Measurements from ENCODE around the gene CHD8. TPM values are rescaled to one million over a fixed set of nuclear protein-coding genes. Genes with fewer than 3 reads are reported as not detected.
A peak's percentile ranks its signal among the peaks of the same experiment; 100 is the strongest.

Gene CHD8
- total and polyA plus RNA-seq, 10 of the 15 experiments (the other 5 are each of a cell fraction or from before 2014, with no cell fraction given) = 20.2 to 79.5 (median 35.5) TPM

DNA sequence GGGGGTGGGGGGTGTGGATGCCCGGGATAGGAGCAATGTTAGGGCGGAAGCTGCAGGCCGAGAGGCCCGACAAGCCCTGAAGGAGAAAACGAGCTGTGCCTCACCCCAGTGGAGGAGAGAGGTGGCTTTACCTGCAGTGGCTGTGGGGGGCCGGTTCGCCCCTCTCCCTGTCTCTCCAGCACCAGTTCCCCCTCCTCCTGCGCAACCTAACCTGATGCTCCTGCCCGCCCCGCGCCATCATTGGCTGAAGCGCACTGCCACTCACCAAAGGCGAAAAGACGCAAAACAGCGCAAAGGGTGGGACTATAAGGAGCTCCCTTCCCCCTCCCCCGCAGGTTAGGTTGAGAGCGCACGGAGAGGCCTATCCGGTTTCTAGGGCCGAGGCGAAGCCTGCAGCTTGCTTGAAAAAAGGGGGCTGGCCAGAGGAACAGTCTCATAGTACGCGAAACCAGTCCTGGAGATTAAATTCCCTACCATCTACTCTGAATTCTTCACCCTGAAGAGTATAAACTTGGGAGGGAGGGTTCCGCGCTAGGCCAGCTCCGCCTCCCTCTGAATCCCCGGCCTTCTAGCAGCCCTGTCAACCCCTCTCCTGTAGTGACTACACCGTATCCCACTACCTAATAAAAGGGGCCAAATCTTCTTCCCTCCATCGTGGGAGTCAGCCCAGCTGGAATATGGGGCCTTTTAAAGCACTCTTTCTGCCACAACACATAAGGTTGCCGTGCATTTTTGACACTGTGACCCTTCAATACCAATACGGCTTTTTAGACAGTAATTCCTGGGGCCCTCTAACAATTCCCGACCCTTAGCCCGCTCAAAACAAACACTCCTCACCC is 18.6 kb downstream of the CHD8 start (continued):
- TF ChIP-seq MEF2B (IDR thresholded peaks at IDR 0.05; ENCODE audit: partially characterized antibody, poor library complexity, severe bottlenecking) (no peak), KLF5 (IDR thresholded peaks at IDR 0.05; ENCODE audit: partially characterized antibody) (peak; percentile 63), PML (IDR thresholded peaks at IDR 0.05; ENCODE audit: low read length) (peak; percentile 59; the same call in 1 of the 2 replicates), SMARCA5 (IDR thresholded peaks at IDR 0.05) (no peak), ASH2L (IDR thresholded peaks at IDR 0.05; ENCODE audit: borderline replicate concordance, low read depth) (no peak), MYB (IDR thresholded peaks at IDR 0.05; ENCODE audit: borderline replicate concordance, low read depth, low read length) (no peak), GATAD2B (conservative IDR thresholded peaks at IDR 0.05; ENCODE audit: low read depth) (peak; percentile 56; the same call in 1 of the 2 replicates), CREB1 (IDR thresholded peaks at IDR 0.05; ENCODE audit: low read depth) (peak; percentile 91), SUZ12 (IDR thresholded peaks at IDR 0.05; ENCODE audit: unreplicated experiment) (no peak), SRF (IDR thresholded peaks at IDR 0.05; ENCODE audit: low read depth in 2 of 2, low read length in 2 of 2) (no peak)

DNA sequence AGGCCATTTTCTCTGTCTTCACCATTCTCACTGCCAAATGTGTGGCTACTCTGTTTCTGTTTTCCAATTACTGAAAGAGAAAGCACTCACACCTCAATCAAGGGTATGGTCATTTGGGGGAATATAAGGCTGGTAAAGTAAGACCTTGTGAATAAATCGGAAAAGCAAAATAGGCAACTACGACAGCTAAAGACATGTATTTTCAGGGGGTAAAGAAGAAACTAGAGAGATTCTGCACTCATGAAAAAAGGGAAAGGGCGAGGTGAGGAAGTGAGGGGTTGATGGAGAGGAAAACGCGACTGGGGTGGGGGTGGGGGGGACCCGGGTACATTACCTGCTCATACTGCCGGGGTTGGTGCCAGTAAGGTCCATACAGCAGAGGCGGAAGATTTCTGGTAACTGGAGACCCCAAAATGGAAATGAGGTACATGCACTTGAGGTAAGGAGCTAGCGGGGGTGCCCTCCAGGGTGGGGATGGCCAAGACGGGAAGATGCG is 19.3 kb downstream of the CHD8 start:
- Histone ChIP-seq H3K4me3 (peak overlapping the region; percentile 78), H3K9ac (ENCODE audit: control insufficient read depth, insufficient read depth, low read length) (peak overlapping the region; percentile 93), H3K79me2 (ENCODE audit: control insufficient read depth, insufficient read depth, low read length) (peaks cover 64% of the 10 kb centered on the region), H3K36me3 (ENCODE audit: control insufficient read depth in 2 of 2, insufficient read depth in 2 of 2, low read length in 1 of 2) (peaks cover 0 to 2% of the 10 kb centered on the region in 2 experiments; a peak in 2 of 4 replicates), H3K27ac (ENCODE audit: control insufficient read depth, insufficient read depth) (peak overlapping the region; percentile 79), H3K9me3 (replicated peaks; ENCODE audit: control insufficient read depth, insufficient read depth, low read length) (no peaks in the 10 kb centered on the region), H3K27me3 (replicated peaks in 1 of 2; ENCODE audit: control insufficient read depth in 2 of 2, insufficient read depth in 2 of 2, low read length in 1 of 2) (no peaks in the 10 kb centered on the region), H3K4me1 (ENCODE audit: control insufficient read depth, insufficient read depth, low read length) (peaks cover 2% of the 10 kb centered on the region; the same call in 1 of the 2 replicates), H2AFZ (ENCODE audit: control insufficient read depth, low read depth, low read length) (peak overlapping the region; percentile 73), H4K20me1 (ENCODE audit: control insufficient read depth, insufficient read depth) (no peaks in the 10 kb centered on the region), H3K4me2 (ENCODE audit: control insufficient read depth, insufficient read depth) (peak overlapping the region; percentile 95)
- intact Hi-C loops (cut with micrococcal nuclease; ENCODE audit: unreplicated experiment) (loop anchor here (1.0 to 5.0 kb wide), 3 partner anchors 20 to 49 kb away; partner anchors contain the start of genes CHD8 and RAB2B), in situ Hi-C loops (cut with MboI) (no loop called here)
- TF ChIP-seq HDAC6 (IDR thresholded peaks at IDR 0.05; ENCODE audit: unreplicated experiment) (no peak), STAT1 (conservative IDR thresholded peaks at IDR 0.05) (no peak), EGR1 (IDR thresholded peaks at IDR 0.05; ENCODE audit: borderline replicate concordance in 1 of 2, low read depth in 2 of 2, low read length in 2 of 2) (peak in 1 of 2 experiments; percentile 3; a peak in 1 of 3 replicates), BACH1 (IDR thresholded peaks at IDR 0.05; ENCODE audit: borderline replicate concordance) (no peak)
- TF ChIP-seq, protein P1, sequence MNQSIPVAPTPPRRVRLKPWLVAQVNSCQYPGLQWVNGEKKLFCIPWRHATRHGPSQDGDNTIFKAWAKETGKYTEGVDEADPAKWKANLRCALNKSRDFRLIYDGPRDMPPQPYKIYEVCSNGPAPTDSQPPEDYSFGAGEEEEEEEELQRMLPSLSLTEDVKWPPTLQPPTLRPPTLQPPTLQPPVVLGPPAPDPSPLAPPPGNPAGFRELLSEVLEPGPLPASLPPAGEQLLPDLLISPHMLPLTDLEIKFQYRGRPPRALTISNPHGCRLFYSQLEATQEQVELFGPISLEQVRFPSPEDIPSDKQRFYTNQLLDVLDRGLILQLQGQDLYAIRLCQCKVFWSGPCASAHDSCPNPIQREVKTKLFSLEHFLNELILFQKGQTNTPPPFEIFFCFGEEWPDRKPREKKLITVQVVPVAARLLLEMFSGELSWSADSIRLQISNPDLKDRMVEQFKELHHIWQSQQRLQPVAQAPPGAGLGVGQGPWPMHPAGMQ (IDR thresholded peaks at IDR 0.05; ENCODE audit: borderline replicate concordance) = no peak
- TF ChIP-seq, protein P2, sequence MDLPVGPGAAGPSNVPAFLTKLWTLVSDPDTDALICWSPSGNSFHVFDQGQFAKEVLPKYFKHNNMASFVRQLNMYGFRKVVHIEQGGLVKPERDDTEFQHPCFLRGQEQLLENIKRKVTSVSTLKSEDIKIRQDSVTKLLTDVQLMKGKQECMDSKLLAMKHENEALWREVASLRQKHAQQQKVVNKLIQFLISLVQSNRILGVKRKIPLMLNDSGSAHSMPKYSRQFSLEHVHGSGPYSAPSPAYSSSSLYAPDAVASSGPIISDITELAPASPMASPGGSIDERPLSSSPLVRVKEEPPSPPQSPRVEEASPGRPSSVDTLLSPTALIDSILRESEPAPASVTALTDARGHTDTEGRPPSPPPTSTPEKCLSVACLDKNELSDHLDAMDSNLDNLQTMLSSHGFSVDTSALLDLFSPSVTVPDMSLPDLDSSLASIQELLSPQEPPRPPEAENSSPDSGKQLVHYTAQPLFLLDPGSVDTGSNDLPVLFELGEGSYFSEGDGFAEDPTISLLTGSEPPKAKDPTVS (IDR thresholded peaks at IDR 0.05; ENCODE audit: low read depth, low read length) = no peak
- 0% methylated on average over 8 of the region's 11 CpGs for WGBS (ENCODE audit: insufficient coverage, insufficient replicate concordance, low lambda C conversion rate, missing lambda C conversion rate)
- CTCF ChIA-PET = interaction anchor here (0.7 to 4.4 kb wide), 10 partner anchors 10 to 120 kb away, joined by 3 to 38 read pairs (median 3); partner anchors contain the start of genes CHD8 and METTL3
- no peak for DNase-seq (ENCODE audit: low read depth, low spot score)
- POLR2A ChIA-PET = interaction anchor here (0.5 to 4.2 kb wide), 14 partner anchors 8 to 197 kb away, joined by 3 to 82 read pairs (median 4); partner anchors contain the start of genes CHD8, METTL3, RAB2B and SALL2
- BruUV-seq (replicated peaks) = no TSS peak
- RAD21 ChIA-PET (ENCODE audit: unreplicated experiment) = interaction anchor here (0.9 to 3.0 kb wide), 10 partner anchors 10 to 213 kb away, joined by 3 to 46 read pairs (median 5); partner anchors contain the start of genes CHD8 and SALL2
- FAIRE-seq = no peak
- SMC1A ChIA-PET (ENCODE audit: uncharacterized antibody, unreplicated experiment) = interaction anchor here (0.6 to 2.8 kb wide), 16 partner anchors 7 to 75 kb away, joined by 3 to 23 read pairs (median 5); partner anchors contain the start of genes CHD8, METTL3 and SUPT16H
- peak; percentile 31; the same call in 2 of the 3 replicates for ATAC-seq

All from GM12878 (cell line).